Heart left ventricle (tissue), 16 donors: ENCODE results near the gene FMO5. TPM values are rescaled to one million over a fixed set of nuclear protein-coding genes. Genes with fewer than 3 reads are reported as not detected.

Experiments
- ATAC-seq, 4 donors: fragments of 200-7000 bp; cut with Tn5 transposase; one replicate each; pipeline ENCODE4 v1.9.1; 2020 to 2022; ENCODE audit warnings: moderate library complexity in 4 of 4, mild to moderate bottlenecking in 3 of 4, moderate number of reproducible peaks in 1 of 4
- DNase-seq, 5 donors: peaks; one replicate each; pipeline ENCODE4 v3.0.0-alpha.2; 2020
- H3K27ac ChIP-seq, 12 donors: fragments of 200-600 bp; sonication (generic) in 4 of 12; one replicate each; pipeline versions ENCODE4 v1.5.0 to v1.8.0; 2016 to 2022; ENCODE audit warnings: mild to moderate bottlenecking in 2 of 12
- H3K27me3 ChIP-seq, 9 donors: fragments of 200-600 bp; sonication (generic) in 2 of 9; one replicate each; pipeline versions ENCODE4 v1.5.1 to v1.8.0; 2016 to 2022; ENCODE audit warnings: mild to moderate bottlenecking in 3 of 9
- H3K36me3 ChIP-seq, 9 donors: fragments of 200-600 bp; sonication (generic) in 2 of 9; one replicate each; pipeline versions ENCODE4 v1.5.0 to v1.8.0; 2018 to 2022; ENCODE audit warnings: mild to moderate bottlenecking in 2 of 9
- H3K4me1 ChIP-seq, 12 donors: fragments of 200-600 bp; sonication (generic) in 4 of 12; one replicate each; pipeline versions ENCODE4 v1.5.0 to v1.8.0; 2016 to 2022; ENCODE audit warnings: mild to moderate bottlenecking in 3 of 12
- H3K4me3 ChIP-seq, 12 donors: fragments of 200-600 bp; sonication (generic) in 4 of 12; one replicate each; pipeline versions ENCODE4 v1.5.0 to v1.8.0; 2017 to 2022; ENCODE audit warnings: mild to moderate bottlenecking in 9 of 12, moderate library complexity in 4 of 12
- H3K9me3 ChIP-seq, 12 donors: fragments of 200-600 bp; sonication (generic) in 4 of 12; one replicate each; pipeline versions ENCODE4 v1.5.0 to v1.8.0; 2016 to 2022; ENCODE audit warnings: mild to moderate bottlenecking in 1 of 12
- POLR2A ChIP-seq, 2 donors: fragments of 450-650 bp; IDR thresholded peaks; one replicate each; pipeline ENCODE4 v1.6.1; 2017; ENCODE audit warnings: antibody characterized with exemption in 2 of 2, mild to moderate bottlenecking in 2 of 2, moderate library complexity in 2 of 2
- WGBS, 4 donors: extraction: QIAGEN DNeasy Blood & Tissue Kit in 2 of 4; methylation state at CpG; one replicate each; pipeline versions ENCODE4 v1.1.5 to v1.1.7; 2013 to 2018; 5-methylcytosine and 5-hydroxymethylcytosine counted together
- intact Hi-C, 10 donors: fragments of 100-400 bp; cut with DNase I; formaldehyde crosslinking; loops; one replicate each; pipeline versions ENCODE4 v1.11.1 to v1.14.2; 2022
- polyA plus RNA-seq, 2 donors: library from polyadenylated mRNA; stranded (reverse); fragments of 200-250 nt; gene quantifications; one replicate each; pipeline ENCODE4 v1.2.3, GENCODE V29; 2013
- total RNA-seq, 9 donors: library from RNA; depleted of rRNA in 2 of 9; stranded (reverse); fragments of >200 nt in 2 of 9; fragmentation: NEBNext Ultra II Directional in 3 of 9; extraction: Animal tissue kit (Norgen Biotek cat#: 25700) in 3 of 9; gene quantifications; one replicate each; pipeline versions ENCODE4 v1.1.0 to v1.2.4, GENCODE V29; 2016 to 2023
- TF ChIP-seq, protein P1 (sequence below), 12 donors: fragments of 200-600 bp; sonication (generic) in 4 of 12; IDR thresholded peaks; one replicate each; pipeline versions ENCODE4 v1.5.0 to v1.8.0; 2018 to 2022; ENCODE audit warnings: antibody characterized with exemption in 12 of 12, mild to moderate bottlenecking in 5 of 12
- donor health status: ischemic (EF 13 %, LVEDD 7.1; RV severe dilation, severe dysfunction).
- donor health status: healthy with polysubstance abuse.
- donor health status: DM: no; HTN: yes; CAD: no.
- donor health status: DM: no; HTN: no; CAD: no.
- donor health status: ischemic (EF 25% LVEDD 6.9; RV normal size, moderate dysfunction).
- donor health status: ischemic (EF 25% LVEDD 5.7; RV mildly dilated, moderate dysfunction).
- donor health status: healthy.
- donor health status: DM: yes; HTN: yes; CAD: no.
- donor health status: ischemic (EF 35%, LVEDD 5.7; RV mildly dilated, moderate dysfunction).
- donor health status: nonischemic (EF 11% LVEDD 7.7; RV severe dilation, severe dysfunction).
- donor health status: DM: yes; HTN: yes; CAD: no.
- donor health status: PGD.
- donor health status: ischemic (EF 29% LVEDD 5.4; RV normal size, mild dysfunction).
- donor health status: nonischemic (EF 23%, LVEDD 6.1; RV moderate dilation, normal function).

The FMO5 gene
- total and polyA plus RNA-seq, 11 donors = 0.71 to 17.0 (median 1.2) TPM

DNA sequence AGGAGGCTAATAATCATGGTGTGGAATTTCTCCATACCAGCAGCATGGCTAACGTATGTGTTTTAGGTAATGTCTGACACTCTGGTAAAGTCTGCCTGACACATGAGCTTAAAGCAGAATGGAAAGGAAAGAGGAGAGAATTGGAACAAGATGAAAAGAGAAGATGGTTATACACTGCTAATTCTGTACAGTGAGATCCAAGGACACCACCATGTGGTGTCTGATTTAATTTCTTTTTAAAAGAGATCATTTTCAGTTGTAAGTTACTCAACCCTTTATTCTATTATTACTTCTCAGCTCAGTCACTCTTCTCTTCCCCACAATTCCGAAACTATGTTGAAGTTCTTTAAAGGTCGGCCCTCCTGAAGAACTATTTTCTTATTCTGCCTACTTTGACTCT is 68.5 kb downstream of the FMO5 start:
- Histone ChIP-seq H3K4me1 (peaks cover 0 to 6% (median 0%) of the 10 kb centered on the region in 12 donors), H3K36me3 (peaks cover 0 to 82% (median 65%) of the 10 kb centered on the region in 9 donors), H3K9me3 (no peaks in the 10 kb centered on the region), H3K27ac (no peak overlapping the region), H3K4me3 (no peak overlapping the region), H3K27me3 (no peaks in the 10 kb centered on the region)
- DNase-seq (no peak), ATAC-seq (no peak)
- TF ChIP-seq POLR2A (IDR thresholded peaks at IDR 0.05) = no peak
- TF ChIP-seq, protein P1, sequence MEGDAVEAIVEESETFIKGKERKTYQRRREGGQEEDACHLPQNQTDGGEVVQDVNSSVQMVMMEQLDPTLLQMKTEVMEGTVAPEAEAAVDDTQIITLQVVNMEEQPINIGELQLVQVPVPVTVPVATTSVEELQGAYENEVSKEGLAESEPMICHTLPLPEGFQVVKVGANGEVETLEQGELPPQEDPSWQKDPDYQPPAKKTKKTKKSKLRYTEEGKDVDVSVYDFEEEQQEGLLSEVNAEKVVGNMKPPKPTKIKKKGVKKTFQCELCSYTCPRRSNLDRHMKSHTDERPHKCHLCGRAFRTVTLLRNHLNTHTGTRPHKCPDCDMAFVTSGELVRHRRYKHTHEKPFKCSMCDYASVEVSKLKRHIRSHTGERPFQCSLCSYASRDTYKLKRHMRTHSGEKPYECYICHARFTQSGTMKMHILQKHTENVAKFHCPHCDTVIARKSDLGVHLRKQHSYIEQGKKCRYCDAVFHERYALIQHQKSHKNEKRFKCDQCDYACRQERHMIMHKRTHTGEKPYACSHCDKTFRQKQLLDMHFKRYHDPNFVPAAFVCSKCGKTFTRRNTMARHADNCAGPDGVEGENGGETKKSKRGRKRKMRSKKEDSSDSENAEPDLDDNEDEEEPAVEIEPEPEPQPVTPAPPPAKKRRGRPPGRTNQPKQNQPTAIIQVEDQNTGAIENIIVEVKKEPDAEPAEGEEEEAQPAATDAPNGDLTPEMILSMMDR (IDR thresholded peaks at IDR 0.05) = no peak
- intact Hi-C loops = no loop called here
- 94 to 97% (median 96%) methylated on average over 3 of the region's 3 CpGs for WGBS, 4 donors

DNA sequence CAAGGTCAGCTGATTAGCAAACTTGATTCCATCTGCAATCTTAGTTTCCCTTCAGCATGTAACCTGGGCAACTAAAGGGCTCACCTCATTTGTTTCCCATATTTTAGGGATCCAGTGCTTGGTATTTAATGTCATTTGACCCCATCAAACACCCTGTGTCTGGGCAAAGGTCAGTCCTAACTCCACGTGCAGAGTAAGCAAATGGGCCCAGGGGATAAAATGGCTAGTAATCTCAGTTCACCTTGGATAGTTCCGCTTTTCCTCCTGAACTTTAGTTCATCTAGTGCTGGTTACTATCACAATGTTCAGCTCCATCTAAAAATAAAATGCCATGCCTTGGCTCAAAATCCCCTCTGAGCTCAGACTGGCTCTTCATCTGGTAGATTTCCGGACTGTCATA is 72.4 kb downstream of the FMO5 start:
- H3K36me3 ChIP-seq = peaks cover 0 to 43% (median 26%) of the 10 kb centered on the region in 9 donors
- 59 to 78% (median 72%) methylated on average over 3 of the region's 3 CpGs for WGBS, 4 donors
- intact Hi-C loops = no loop called here
- TF ChIP-seq, protein P1 (IDR thresholded peaks at IDR 0.05) = no peak
- TF ChIP-seq POLR2A (IDR thresholded peaks at IDR 0.05) = no peak
- H3K27me3 ChIP-seq = no peaks in the 10 kb centered on the region
- H3K4me3 ChIP-seq = no peak overlapping the region
- peaks cover 0 to 6% (median 0%) of the 10 kb centered on the region in 12 donors for H3K4me1 ChIP-seq
- no peak overlapping the region for H3K27ac ChIP-seq
- ATAC-seq = peak in 1 of 4 donors; percentile 15
- no peak for DNase-seq
- no peaks in the 10 kb centered on the region for H3K9me3 ChIP-seq

DNA sequence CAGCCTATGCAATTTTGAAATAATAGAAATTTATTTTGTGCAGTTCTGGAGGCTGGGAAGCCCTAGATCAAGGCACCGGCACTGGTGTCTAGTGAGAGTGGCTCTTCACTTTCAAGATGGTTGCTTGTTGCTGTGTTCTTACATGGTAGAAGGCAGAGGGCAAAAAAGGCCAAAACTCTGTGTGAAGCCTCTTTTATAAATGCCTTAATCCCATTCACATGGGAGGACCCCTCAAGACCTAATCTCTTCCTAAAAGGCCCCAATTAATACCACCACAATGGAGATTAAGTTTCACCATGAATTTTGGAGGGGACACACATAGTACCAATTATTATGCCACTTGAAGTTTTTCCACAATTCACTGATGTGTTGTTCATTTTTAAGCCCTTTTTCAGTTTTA is 73.9 kb downstream of the FMO5 start:
- ATAC-seq = no peak
- 90 to 100% (median 98%) methylated on average over 1 of the region's 1 CpG for WGBS, 4 donors
- Histone ChIP-seq H3K4me1 (peaks cover 0 to 6% (median 0%) of the 10 kb centered on the region in 12 donors), H3K36me3 (peaks cover 0 to 30% (median 15%) of the 10 kb centered on the region in 9 donors), H3K27ac (no peak overlapping the region), H3K4me3 (no peak overlapping the region), H3K27me3 (no peaks in the 10 kb centered on the region), H3K9me3 (no peaks in the 10 kb centered on the region)
- intact Hi-C loops = no loop called here
- TF ChIP-seq, protein P1 (IDR thresholded peaks at IDR 0.05) = no peak
- no peak for TF ChIP-seq POLR2A (IDR thresholded peaks at IDR 0.05)
- no peak for DNase-seq

DNA sequence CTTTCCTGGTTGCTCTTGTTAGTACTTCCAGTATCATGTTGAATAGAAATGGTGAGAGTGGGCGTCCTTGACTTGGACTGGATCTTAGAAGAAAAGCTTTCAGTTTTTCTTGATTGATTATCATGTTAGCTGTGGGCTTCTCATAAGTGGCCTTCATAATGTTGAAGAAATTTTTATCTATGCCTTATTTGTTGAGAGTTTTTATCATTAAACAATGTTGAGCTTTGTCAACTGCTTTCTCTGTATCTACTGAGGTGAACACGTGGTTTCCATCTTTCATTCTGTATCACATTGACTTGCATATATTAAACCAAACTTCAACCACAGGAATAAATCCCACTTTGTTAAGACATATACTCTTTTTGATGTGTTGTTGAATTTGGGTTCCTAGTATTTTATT is 82.3 kb downstream of the FMO5 start:
- ATAC-seq (no peak), DNase-seq (no peak)
- peaks cover 0 to 8% (median 0%) of the 10 kb centered on the region in 12 donors for H3K9me3 ChIP-seq
- TF ChIP-seq, protein P1 (IDR thresholded peaks at IDR 0.05) = no peak
- no peak for TF ChIP-seq POLR2A (IDR thresholded peaks at IDR 0.05)
- intact Hi-C loops = no loop called here
- H3K36me3 ChIP-seq = no peaks in the 10 kb centered on the region
- no peaks in the 10 kb centered on the region for H3K4me1 ChIP-seq
- peaks cover 0 to 7% (median 0%) of the 10 kb centered on the region in 9 donors for H3K27me3 ChIP-seq
- H3K27ac ChIP-seq = no peak overlapping the region
- 79 to 86% (median 82%) methylated on average over 2 of the region's 2 CpGs for WGBS, 4 donors
- no peak overlapping the region for H3K4me3 ChIP-seq

Other genes with a start within 250 kb of the FMO5 start
- 10 to 100 TPM; 15.0 to 43.2 (median 28.9) TPM for gene PRKAB2, start 52.9 kb downstream of the FMO5 start, total RNA-seq
- 10 to 100 TPM in 1 of 2 donors, 1 to 10 TPM in 1; 6.7 to 22.4 TPM for gene PRKAB2, start 52.9 kb downstream of the FMO5 start, polyA plus RNA-seq
- 10 to 100 TPM in 3 of 9 donors, 1 to 10 TPM in 6; 6.0 to 17.7 (median 8.2) TPM for gene CHD1L, start 17.3 kb upstream of the FMO5 start, total RNA-seq
- 1 to 10 TPM; 5.8 to 6.9 TPM for gene CHD1L, start 17.3 kb upstream of the FMO5 start, polyA plus RNA-seq